Neural progenitor cell (in vitro differentiated cells): ENCODE results near the gene FAM13B. TPM values are rescaled to one million over a fixed set of nuclear protein-coding genes. Genes with fewer than 3 reads are reported as not detected.

ENCODE experiments used
- DNase-seq: peaks from one replicate; pipeline ENCODE4 v3.0.0-alpha.2; 2016; ENCODE audit warnings: low spot score
- H2AFZ ChIP-seq: fragments of 200-600 bp; sonication (generic); replicated peaks from 2 replicates; pipeline ENCODE4 v1.6.1; 2016; ENCODE audit warnings: antibody characterized with exemption
- H3F3A ChIP-seq: fragments of 200-600 bp; sonication (generic); 2 replicates; pipeline ENCODE4 v1.6.1; 2016; ENCODE audit warnings: antibody characterized with exemption, low read depth
- H3K27ac ChIP-seq: fragments of 200-600 bp; sonication (generic); 2 replicates; pipeline ENCODE4 v1.5.1; 2016; ENCODE audit warnings: mild to moderate bottlenecking
- H3K27me3 ChIP-seq: fragments of 200-600 bp; sonication (generic); 2 replicates; pipeline ENCODE4 v1.6.1; 2016; ENCODE audit warnings: mild to moderate bottlenecking, moderate library complexity
- H3K36me3 ChIP-seq: fragments of 200-600 bp; sonication (generic); 2 replicates; pipeline ENCODE4 v1.5.1; 2016
- H3K4me1 ChIP-seq: fragments of 200-600 bp; sonication (generic); 2 replicates; pipeline ENCODE4 v1.6.1; 2016; ENCODE audit warnings: mixed run types
- H3K4me2 ChIP-seq: fragments of 200-600 bp; sonication (generic); 2 replicates; pipeline ENCODE4 v1.6.1; 2016
- H3K4me3 ChIP-seq: fragments of 200-600 bp; sonication (generic); 2 replicates; pipeline ENCODE4 v1.5.1; 2016
- H3K79me2 ChIP-seq: fragments of 200-600 bp; sonication (generic); 2 replicates; pipeline ENCODE4 v1.6.1; 2016; ENCODE audit warnings: low read depth
- H3K9ac ChIP-seq: fragments of 200-600 bp; sonication (generic); 2 replicates; pipeline ENCODE4 v1.6.1; 2016
- H3K9me3 ChIP-seq: fragments of 200-600 bp; sonication (generic); 2 replicates; pipeline ENCODE4 v1.5.1; 2016; ENCODE audit warnings: low read depth
- H4K20me1 ChIP-seq: fragments of 200-600 bp; sonication (generic); 2 replicates; pipeline ENCODE4 v1.6.1; 2016; ENCODE audit warnings: low read depth
- H3K27ac Mint-ChIP-seq: 3 replicates; pipeline ENCODE4 v1.8.0; 2021; ENCODE audit warnings: mixed read lengths
- H3K27me3 Mint-ChIP-seq: 2 replicates; pipeline ENCODE4 v1.8.0; 2022; ENCODE audit warnings: low read depth, mild to moderate bottlenecking, inconsistent platforms, moderate library complexity, mixed read lengths; ENCODE audit not compliant: insufficient read depth
- H3K36me3 Mint-ChIP-seq: 3 replicates; pipeline ENCODE4 v1.8.0; 2021; ENCODE audit warnings: mixed read lengths
- H3K4me1 Mint-ChIP-seq: 3 replicates; pipeline ENCODE4 v1.8.0; 2021; ENCODE audit warnings: mixed read lengths
- H3K4me3 Mint-ChIP-seq: 3 replicates; pipeline ENCODE4 v1.8.0; 2021; ENCODE audit warnings: mild to moderate bottlenecking, moderate library complexity, mixed read lengths
- H3K9me3 Mint-ChIP-seq: 3 replicates; pipeline ENCODE4 v1.8.0; 2020; ENCODE audit warnings: mixed read lengths
- EZH2 ChIP-seq: fragments of 200-600 bp; sonication (generic); IDR thresholded peaks from 2 replicates; pipeline ENCODE4 v1.6.1; 2017; ENCODE audit warnings: antibody characterized with exemption, mild to moderate bottlenecking, moderate library complexity
- EZH2phosphoT487 ChIP-seq: fragments of 200-600 bp; sonication (generic); IDR thresholded peaks from 2 replicates; pipeline ENCODE4 v1.6.1; 2017; ENCODE audit warnings: antibody characterized with exemption
- total RNA-seq: library from RNA; depleted of rRNA; stranded (reverse); fragments of >200 nt; gene quantifications from 2 replicates; pipeline ENCODE4 v1.2.3, GENCODE V29; 2015; ENCODE audit warnings: low replicate concordance
- TF ChIP-seq, protein P1 (sequence below): fragments of 200-600 bp; sonication (generic); IDR thresholded peaks from 2 replicates; pipeline ENCODE4 v1.5.1; 2017; ENCODE audit warnings: antibody characterized with exemption, mild to moderate bottlenecking

Gene FAM13B
- total RNA-seq, 1 donor from 2014 or later = 41.7 TPM

- H3K36me3 Mint-ChIP-seq = peaks cover 11% of the 10 kb centered on the region
- no peak overlapping the region for H3K4me3 ChIP-seq
- DNase-seq = no peak
- no peaks in the 10 kb centered on the region for H3K79me2 ChIP-seq
- no peaks in the 10 kb centered on the region for H3K9me3 ChIP-seq
- H3K27ac ChIP-seq = no peak overlapping the region
- H3K27me3 Mint-ChIP-seq = no peaks in the 10 kb centered on the region
- no peaks in the 10 kb centered on the region for H4K20me1 ChIP-seq
- no peak overlapping the region for H3K4me3 Mint-ChIP-seq
- H3F3A ChIP-seq = no peaks in the 10 kb centered on the region
- H3K36me3 ChIP-seq = peaks cover 5% of the 10 kb centered on the region
- H2AFZ ChIP-seq = no peak overlapping the region
- no peaks in the 10 kb centered on the region for H3K4me1 Mint-ChIP-seq
- H3K27me3 ChIP-seq = no peaks in the 10 kb centered on the region
- TF ChIP-seq EZH2 (no peak), EZH2phosphoT487 (no peak)
- TF ChIP-seq, protein P1, sequence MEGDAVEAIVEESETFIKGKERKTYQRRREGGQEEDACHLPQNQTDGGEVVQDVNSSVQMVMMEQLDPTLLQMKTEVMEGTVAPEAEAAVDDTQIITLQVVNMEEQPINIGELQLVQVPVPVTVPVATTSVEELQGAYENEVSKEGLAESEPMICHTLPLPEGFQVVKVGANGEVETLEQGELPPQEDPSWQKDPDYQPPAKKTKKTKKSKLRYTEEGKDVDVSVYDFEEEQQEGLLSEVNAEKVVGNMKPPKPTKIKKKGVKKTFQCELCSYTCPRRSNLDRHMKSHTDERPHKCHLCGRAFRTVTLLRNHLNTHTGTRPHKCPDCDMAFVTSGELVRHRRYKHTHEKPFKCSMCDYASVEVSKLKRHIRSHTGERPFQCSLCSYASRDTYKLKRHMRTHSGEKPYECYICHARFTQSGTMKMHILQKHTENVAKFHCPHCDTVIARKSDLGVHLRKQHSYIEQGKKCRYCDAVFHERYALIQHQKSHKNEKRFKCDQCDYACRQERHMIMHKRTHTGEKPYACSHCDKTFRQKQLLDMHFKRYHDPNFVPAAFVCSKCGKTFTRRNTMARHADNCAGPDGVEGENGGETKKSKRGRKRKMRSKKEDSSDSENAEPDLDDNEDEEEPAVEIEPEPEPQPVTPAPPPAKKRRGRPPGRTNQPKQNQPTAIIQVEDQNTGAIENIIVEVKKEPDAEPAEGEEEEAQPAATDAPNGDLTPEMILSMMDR = no peak
- no peak overlapping the region for H3K9ac ChIP-seq
- H3K4me1 ChIP-seq = no peaks in the 10 kb centered on the region
- no peak overlapping the region for H3K4me2 ChIP-seq
- no peaks in the 10 kb centered on the region for H3K9me3 Mint-ChIP-seq
- no peak overlapping the region for H3K27ac Mint-ChIP-seq
Measured at GRCh38 chr5:137959488-137959887, 73.4 kb downstream of the FAM13B start.

DNA sequence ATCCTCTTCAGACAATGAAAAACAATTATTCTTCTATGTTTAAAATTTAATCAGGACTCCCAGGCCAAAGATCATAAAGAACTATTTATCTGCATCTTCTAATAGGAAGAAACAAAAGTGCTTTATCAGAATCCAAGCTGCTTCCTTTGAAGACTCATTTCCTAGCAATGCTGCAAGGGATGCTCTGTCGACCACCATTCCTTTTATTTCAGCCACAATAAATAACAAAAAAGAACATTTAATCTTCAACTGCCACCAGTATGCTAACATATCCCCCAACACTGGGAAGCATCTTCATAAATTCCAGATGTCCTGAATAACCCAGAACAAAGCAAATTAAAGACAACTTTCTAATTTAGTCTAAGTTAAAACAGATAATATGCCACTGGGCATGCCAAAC is 74.9 kb downstream of the FAM13B start:
- H3K36me3 Mint-ChIP-seq = peaks cover 12% of the 10 kb centered on the region
- Histone ChIP-seq H3K9ac (no peak overlapping the region), H2AFZ (no peak overlapping the region), H3K79me2 (no peaks in the 10 kb centered on the region), H3F3A (no peaks in the 10 kb centered on the region), H3K36me3 (peaks cover 11% of the 10 kb centered on the region), H3K9me3 (no peaks in the 10 kb centered on the region), H3K4me3 (no peak overlapping the region), H3K4me2 (no peak overlapping the region), H3K4me1 (no peaks in the 10 kb centered on the region), H4K20me1 (no peaks in the 10 kb centered on the region), H3K27ac (no peak overlapping the region), H3K27me3 (no peaks in the 10 kb centered on the region)
- DNase-seq = no peak
- no peaks in the 10 kb centered on the region for H3K4me1 Mint-ChIP-seq
- no peak overlapping the region for H3K27ac Mint-ChIP-seq
- no peak overlapping the region for H3K4me3 Mint-ChIP-seq
- H3K27me3 Mint-ChIP-seq = no peaks in the 10 kb centered on the region
- TF ChIP-seq, protein P1 = no peak
- H3K9me3 Mint-ChIP-seq = no peaks in the 10 kb centered on the region

DNA sequence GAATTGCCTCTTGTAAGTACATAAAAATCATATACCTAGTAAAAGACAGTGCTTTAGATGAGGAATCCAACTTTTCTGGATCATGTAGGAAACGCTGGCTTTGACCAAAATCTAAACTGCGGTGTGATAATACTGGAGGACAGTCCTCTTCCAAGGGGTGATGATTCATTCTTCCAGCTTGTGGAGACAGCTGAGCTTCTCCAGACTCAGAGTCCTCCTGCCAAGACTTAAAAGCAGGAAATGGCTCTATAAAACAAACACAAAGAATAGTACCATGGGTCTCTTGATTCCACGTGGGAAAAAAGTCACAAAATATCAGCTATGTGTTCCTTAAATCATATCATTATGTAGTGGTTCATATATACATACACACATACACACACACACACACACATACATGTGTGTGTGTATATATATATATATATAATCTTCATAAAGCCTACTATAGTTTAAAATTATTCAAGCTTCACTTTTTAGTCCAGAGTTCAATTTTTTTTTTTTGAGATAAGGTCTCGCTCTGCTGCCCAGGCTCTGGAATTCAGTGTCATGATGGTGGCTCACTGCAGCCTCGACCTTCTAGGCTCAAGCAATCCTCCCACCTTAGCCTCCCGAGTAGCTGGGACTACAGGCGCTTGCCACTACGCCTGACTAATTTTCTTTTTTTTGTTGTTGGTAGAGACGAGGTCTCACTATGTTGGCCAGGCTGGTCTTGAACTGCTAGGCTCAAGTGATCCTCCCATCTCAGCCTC is 78.6 kb downstream of the FAM13B start:
- Mint-ChIP-seq H3K27me3 (peaks cover 2% of the 10 kb centered on the region), H3K4me3 (no peak overlapping the region), H3K9me3 (no peaks in the 10 kb centered on the region), H3K27ac (no peak overlapping the region), H3K4me1 (no peaks in the 10 kb centered on the region), H3K36me3 (peaks cover 18% of the 10 kb centered on the region)
- H3K9me3 ChIP-seq = no peaks in the 10 kb centered on the region
- no peaks in the 10 kb centered on the region for H3K79me2 ChIP-seq
- H3K4me2 ChIP-seq = no peak overlapping the region
- H3K27me3 ChIP-seq = no peaks in the 10 kb centered on the region
- no peaks in the 10 kb centered on the region for H3F3A ChIP-seq
- no peak for DNase-seq
- no peaks in the 10 kb centered on the region for H3K4me1 ChIP-seq
- no peak overlapping the region for H3K27ac ChIP-seq
- no peak overlapping the region for H2AFZ ChIP-seq
- no peaks in the 10 kb centered on the region for H4K20me1 ChIP-seq
- H3K9ac ChIP-seq = no peak overlapping the region
- TF ChIP-seq EZH2 = no peak
- TF ChIP-seq EZH2phosphoT487 = no peak
- TF ChIP-seq, protein P1 = no peak
- H3K4me3 ChIP-seq = no peak overlapping the region
- H3K36me3 ChIP-seq = peaks cover 19% of the 10 kb centered on the region
